HepG2 (cell line): ENCODE measurements around the gene SRPRA. TPM values are rescaled to one million over a fixed set of nuclear protein-coding genes. Genes with fewer than 3 reads are reported as not detected.

ENCODE experiments used
- CAMTA2 ChIP-seq: sonication (generic); formaldehyde crosslinking; IDR thresholded peaks from 2 replicates; pipeline ENCODE4 v1.4.0; 2020; ENCODE audit warnings: mild to moderate bottlenecking, missing genetic modification reagents, borderline replicate concordance
- DZIP1 ChIP-seq: sonication (generic); formaldehyde crosslinking; IDR thresholded peaks from 2 replicates; pipeline ENCODE4 v1.5.0; 2020; ENCODE audit warnings: mild to moderate bottlenecking, missing genetic modification reagents
- FOXA3 ChIP-seq: IDR thresholded peaks from 2 replicates; pipeline ENCODE4 v1.6.1; 2016; ENCODE audit warnings: missing genetic modification reagents, missing compliant biosample characterization
- FOXO1 ChIP-seq: sonication (generic); formaldehyde crosslinking; IDR thresholded peaks from 2 replicates; pipeline ENCODE4 v1.4.0; 2020; ENCODE audit warnings: missing genetic modification reagents
- GATAD2A ChIP-seq: IDR thresholded peaks from 2 replicates; pipeline ENCODE4 v1.6.1; 2016
- GLMP ChIP-seq: sonication (generic); formaldehyde crosslinking; IDR thresholded peaks from 2 replicates; pipeline ENCODE4 v1.9.0; 2021; ENCODE audit warnings: missing genetic modification reagents, mild to moderate bottlenecking, borderline replicate concordance
- HNF1B ChIP-seq: sonication (generic); formaldehyde crosslinking; IDR thresholded peaks from 2 replicates; pipeline ENCODE4 v1.5.1; 2020; ENCODE audit warnings: mild to moderate bottlenecking, moderate library complexity, missing genetic modification reagents
- HNRNPLL ChIP-seq: fragments of 200-400 bp; formaldehyde crosslinking; IDR thresholded peaks from 2 replicates; pipeline ENCODE4 v1.6.1; 2017; ENCODE audit warnings: mild to moderate bottlenecking, low read depth, low read length; ENCODE audit not compliant: poor library complexity, severe bottlenecking
- KDM6A ChIP-seq: IDR thresholded peaks from 2 replicates; pipeline ENCODE4 v1.6.1; 2016; ENCODE audit warnings: low read depth
- KLF9 ChIP-seq: IDR thresholded peaks from 2 replicates; pipeline ENCODE4 v1.6.1; 2016; ENCODE audit warnings: low read depth
- POLR2AphosphoS5 ChIP-seq: IDR thresholded peaks from 2 replicates; pipeline ENCODE4 v1.6.1; 2012; ENCODE audit warnings: low read depth, low read length
- SNAPC4 ChIP-seq: sonication (generic); formaldehyde crosslinking; IDR thresholded peaks from 2 replicates; pipeline ENCODE4 v1.4.0; 2020; ENCODE audit warnings: mild to moderate bottlenecking, missing genetic modification reagents
- ZFX ChIP-seq: sonication (generic); formaldehyde crosslinking; IDR thresholded peaks from 2 replicates; pipeline ENCODE4 v1.4.0; 2020; ENCODE audit warnings: mild to moderate bottlenecking, low read depth, missing genetic modification reagents, moderate library complexity
- ZNF770 ChIP-seq: sonication (generic); formaldehyde crosslinking; IDR thresholded peaks from 2 replicates; pipeline ENCODE4 v1.5.0; 2020; ENCODE audit warnings: mild to moderate bottlenecking, missing genetic modification reagents
- ZSCAN30 ChIP-seq: sonication (generic); formaldehyde crosslinking; IDR thresholded peaks from 2 replicates; pipeline ENCODE4 v1.5.0; 2020; ENCODE audit warnings: mild to moderate bottlenecking, missing genetic modification reagents
- polyA plus RNA-seq, 8 experiments: library from polyadenylated mRNA; depleted of rRNA in 3 of 8; stranded (reverse) in 7 of 8; unstranded in 1 of 8; fragments of >200 nt; fragmentation: Illumina TruSeq in 4 of 8; extraction: Trizol in 4 of 8; gene quantifications; 2 replicates each; pipeline versions ENCODE4 v1.2.1 to v1.2.3, GENCODE V29; 2011 to 2016; ENCODE audit warnings: low read depth in 4 of 8, missing spikeins in 1 of 8, mixed read lengths in 1 of 8; ENCODE audit not compliant: insufficient read depth in 1 of 8
- total RNA-seq, 5 experiments: library from RNA; depleted of rRNA; stranded (reverse); fragments of >200 nt; fragmentation: Illumina TruSeq; extraction: Trizol; gene quantifications; 2 replicates each; pipeline ENCODE4 v1.2.3, GENCODE V29; 2016; ENCODE audit warnings: low read depth in 1 of 5

SRPRA gene
- total and polyA plus RNA-seq, 2 of the 13 experiments (the other 11 are each of a cell fraction or from before 2014, with no cell fraction given), result 27.7 to 64.6 TPM

GRCh38 chr11:126282736-126283591, 14.3 kb upstream of the SRPRA start, which contains the start of gene TIRAP (continued):
- TF ChIP-seq KDM6A (CRISPR knock-in tag) (0 out of 2 replicates have a peak, but pooled peaks have one; percentile 3), ZNF770 (0 out of 2 replicates have a peak, but pooled peaks have one; percentile 32), HNRNPLL (peak; percentile 98), FOXO1 (CRISPR knock-in tag) (0 out of 2 replicates have a peak, but pooled peaks have one; percentile 24), SNAPC4 (CRISPR knock-in tag) (no peak), POLR2AphosphoS5 (peak; percentile 79), KLF9 (CRISPR knock-in tag) (no peak), GLMP (CRISPR knock-in tag) (0 out of 2 replicates have a peak, but pooled peaks have one; percentile 50), FOXA3 (CRISPR knock-in tag) (peak; percentile 21; the same call in 1 of the 2 replicates), ZFX (CRISPR knock-in tag) (peak; percentile 97), GATAD2A (CRISPR knock-in tag) (peak; percentile 11; the same call in 1 of the 2 replicates), CAMTA2 (CRISPR knock-in tag) (no peak), HNF1B (CRISPR knock-in tag) (no peak; the same call in 1 of the 2 replicates), ZSCAN30 (CRISPR knock-in tag) (no peak), DZIP1 (CRISPR knock-in tag) (peak; percentile 58; the same call in 1 of the 2 replicates)
